Keratinocyte (primary cell): ENCODE results near the gene GLIPR1L1. TPM values are rescaled to one million over a fixed set of nuclear protein-coding genes. Genes with fewer than 3 reads are reported as not detected.
"Not testable (repeated sequence)": the region's sequence is repeated elsewhere in the genome, so short reads cannot be mapped to it uniquely, and the experiment has no call there.

Experiments used
- DNase-seq: peaks from one replicate; pipeline ENCODE4 v3.0.0-alpha.2; 2011; ENCODE audit warnings: low read depth, missing footprints, low spot score
- FAIRE-seq: peaks from 2 replicates; lab custom pipeline; 2011; peaks lifted over from hg19 to GRCh38; lab: Jason Lieb, UNC
- H2AFZ ChIP-seq: 2 replicates; pipeline ENCODE4 v1.6.0; 2012; ENCODE audit warnings: low read length, control low read depth, inconsistent platforms; ENCODE audit not compliant: control insufficient read depth
- H3K27ac ChIP-seq: 2 replicates; pipeline ENCODE4 v1.5.1; 2011; ENCODE audit warnings: low read length; ENCODE audit not compliant: control insufficient read depth, insufficient read depth
- H3K27me3 ChIP-seq: 3 replicates; pipeline ENCODE4 v1.6.0; 2011; ENCODE audit warnings: low read length; ENCODE audit not compliant: control insufficient read depth, insufficient read depth; ENCODE audit errors: extremely low read depth
- H3K36me3 ChIP-seq, 2 experiments: 2 replicates in 1 of 2; 3 replicates in 1 of 2; pipeline ENCODE4 v1.5.1; 2011; ENCODE audit warnings: low read length in 2 of 2, mild to moderate bottlenecking in 1 of 2; ENCODE audit not compliant: control insufficient read depth in 2 of 2, insufficient read depth in 2 of 2; ENCODE audit errors: extremely low read depth in 1 of 2
- H3K4me1 ChIP-seq: 3 replicates; pipeline ENCODE4 v1.5.1; 2011; ENCODE audit warnings: low read length; ENCODE audit not compliant: control insufficient read depth, insufficient read depth; ENCODE audit errors: extremely low read depth
- H3K4me2 ChIP-seq: 3 replicates; pipeline ENCODE4 v1.6.0; 2011; ENCODE audit warnings: low read depth, low read length; ENCODE audit not compliant: control insufficient read depth, insufficient read depth; ENCODE audit errors: extremely low read depth
- H3K4me3 ChIP-seq, 3 experiments: fragments of 200-600 bp in 1 of 3; sonication (generic) in 1 of 3; 2 replicates in 2 of 3; 3 replicates in 1 of 3; pipeline ENCODE4 v1.5.1; 2011 to 2016; ENCODE audit warnings: low read length in 3 of 3, mild to moderate bottlenecking in 3 of 3, control low read depth in 2 of 3, inconsistent platforms in 1 of 3, low read depth in 1 of 3, mixed read lengths in 1 of 3, mixed run types in 1 of 3, moderate library complexity in 1 of 3; ENCODE audit not compliant: control insufficient read depth in 2 of 3, insufficient read depth in 2 of 3; ENCODE audit errors: extremely low read depth in 1 of 3
- H3K79me2 ChIP-seq: 2 replicates; pipeline ENCODE4 v1.6.0; 2012; ENCODE audit warnings: low read length; ENCODE audit not compliant: control insufficient read depth, insufficient read depth
- H3K9ac ChIP-seq: 3 replicates; pipeline ENCODE4 v1.6.0; 2011; ENCODE audit warnings: low read length; ENCODE audit not compliant: control insufficient read depth, insufficient read depth; ENCODE audit errors: extremely low read depth
- H3K9me1 ChIP-seq: 3 replicates; pipeline ENCODE4 v1.6.0; 2011; ENCODE audit warnings: low read length; ENCODE audit not compliant: control insufficient read depth, insufficient read depth; ENCODE audit errors: extremely low read depth
- H3K9me3 ChIP-seq: 2 replicates; pipeline ENCODE4 v1.5.1; 2012; ENCODE audit warnings: low read depth, low read length; ENCODE audit not compliant: control insufficient read depth
- H4K20me1 ChIP-seq: 3 replicates; pipeline ENCODE4 v1.6.0; 2011; ENCODE audit warnings: low read length; ENCODE audit not compliant: control insufficient read depth, insufficient read depth; ENCODE audit errors: extremely low read depth
- EZH2 ChIP-seq: IDR thresholded peaks from one replicate; pipeline ENCODE4 v1.6.1; 2012; ENCODE audit warnings: inconsistent platforms, mild to moderate bottlenecking, low read length, moderate library complexity
- dilution Hi-C: fragments of 300-500 bp; cut with MboI; formaldehyde crosslinking; loops from one replicate; pipeline ENCODE4 v1.7.0; 2020; ENCODE audit warnings: low sequenced_read_pairs; ENCODE audit not compliant: extremely low pct_ligation_motif_present
- polyA plus RNA-seq, 5 experiments: library from polyadenylated mRNA; depleted of rRNA in 3 of 5; stranded (reverse) in 3 of 5; stranded (forward) in 1 of 5; unstranded in 1 of 5; fragments of >200 nt; gene quantifications; 1 replicate in 1 of 5; 2 replicates in 3 of 5; 3 replicates in 1 of 5; pipeline versions ENCODE4 v1.2.1 to v1.2.3, GENCODE V29; 2011 to 2012; ENCODE audit warnings: missing spikeins in 2 of 5, low read depth in 1 of 5, low replicate concordance in 1 of 5
- TF ChIP-seq, protein P1 (sequence below), 3 experiments: IDR thresholded peaks in 1 of 3; conservative IDR thresholded peaks in 1 of 3; optimal IDR thresholded peaks in 1 of 3; 2 replicates in 2 of 3; 3 replicates in 1 of 3; pipeline versions ENCODE3 to v1.5.1; 2011; ENCODE audit warnings: low read length in 3 of 3, mild to moderate bottlenecking in 3 of 3, moderate library complexity in 2 of 3, control low read depth in 1 of 3, inconsistent platforms in 1 of 3; ENCODE audit not compliant: insufficient read depth in 2 of 3; ENCODE audit errors: extremely low read depth in 1 of 3

GLIPR1L1 gene
- polyA plus RNA-seq, 1 donor (not counting 4 experiments of a cell fraction or from before 2014, with no cell fraction given): not detected

DNA sequence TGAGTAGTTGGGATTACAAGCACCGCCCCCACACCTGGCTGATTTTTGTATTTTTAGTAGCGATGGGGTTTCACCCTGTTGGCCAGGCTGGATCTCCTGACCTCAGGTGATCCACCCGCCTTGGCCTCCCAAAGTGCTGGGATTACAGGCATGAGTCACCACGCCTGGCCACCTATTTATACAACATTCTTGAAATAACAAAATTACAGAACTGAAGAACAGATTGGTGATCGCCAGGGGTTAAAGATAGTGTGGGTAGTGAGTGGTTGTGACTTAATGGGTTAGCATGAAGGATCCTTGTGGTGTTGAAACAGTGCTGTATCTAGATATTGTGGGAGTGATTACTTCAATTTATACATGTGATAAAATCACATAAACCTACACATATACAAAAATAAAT, 7.4 kb downstream of the GLIPR1L1 start:
- Histone ChIP-seq H3K36me3 (no peaks in the 10 kb centered on the region), H3K9me3 (no peaks in the 10 kb centered on the region), H3K27ac (no peak overlapping the region), H2AFZ (no peak overlapping the region), H3K9ac (no peak overlapping the region), H3K4me2 (no peak overlapping the region), H3K79me2 (no peaks in the 10 kb centered on the region), H3K4me3 (no peak overlapping the region), H3K9me1 (no peaks in the 10 kb centered on the region), H3K27me3 (no peaks in the 10 kb centered on the region), H4K20me1 (no peaks in the 10 kb centered on the region), H3K4me1 (peaks cover 4% of the 10 kb centered on the region)
- FAIRE-seq (no peak), DNase-seq (no peak)
- dilution Hi-C loops: no loop called here
- TF ChIP-seq, protein P1, sequence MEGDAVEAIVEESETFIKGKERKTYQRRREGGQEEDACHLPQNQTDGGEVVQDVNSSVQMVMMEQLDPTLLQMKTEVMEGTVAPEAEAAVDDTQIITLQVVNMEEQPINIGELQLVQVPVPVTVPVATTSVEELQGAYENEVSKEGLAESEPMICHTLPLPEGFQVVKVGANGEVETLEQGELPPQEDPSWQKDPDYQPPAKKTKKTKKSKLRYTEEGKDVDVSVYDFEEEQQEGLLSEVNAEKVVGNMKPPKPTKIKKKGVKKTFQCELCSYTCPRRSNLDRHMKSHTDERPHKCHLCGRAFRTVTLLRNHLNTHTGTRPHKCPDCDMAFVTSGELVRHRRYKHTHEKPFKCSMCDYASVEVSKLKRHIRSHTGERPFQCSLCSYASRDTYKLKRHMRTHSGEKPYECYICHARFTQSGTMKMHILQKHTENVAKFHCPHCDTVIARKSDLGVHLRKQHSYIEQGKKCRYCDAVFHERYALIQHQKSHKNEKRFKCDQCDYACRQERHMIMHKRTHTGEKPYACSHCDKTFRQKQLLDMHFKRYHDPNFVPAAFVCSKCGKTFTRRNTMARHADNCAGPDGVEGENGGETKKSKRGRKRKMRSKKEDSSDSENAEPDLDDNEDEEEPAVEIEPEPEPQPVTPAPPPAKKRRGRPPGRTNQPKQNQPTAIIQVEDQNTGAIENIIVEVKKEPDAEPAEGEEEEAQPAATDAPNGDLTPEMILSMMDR (optimal IDR thresholded peaks at IDR 0.05 in 1 of 3, IDR thresholded peaks at IDR 0.05 in 1 of 3, conservative IDR thresholded peaks at IDR 0.05 in 1 of 3; ENCODE audit: extremely low read depth in 1 of 3, insufficient read depth in 2 of 3, low read length in 3 of 3): no peak
- no peak for TF ChIP-seq EZH2

DNA sequence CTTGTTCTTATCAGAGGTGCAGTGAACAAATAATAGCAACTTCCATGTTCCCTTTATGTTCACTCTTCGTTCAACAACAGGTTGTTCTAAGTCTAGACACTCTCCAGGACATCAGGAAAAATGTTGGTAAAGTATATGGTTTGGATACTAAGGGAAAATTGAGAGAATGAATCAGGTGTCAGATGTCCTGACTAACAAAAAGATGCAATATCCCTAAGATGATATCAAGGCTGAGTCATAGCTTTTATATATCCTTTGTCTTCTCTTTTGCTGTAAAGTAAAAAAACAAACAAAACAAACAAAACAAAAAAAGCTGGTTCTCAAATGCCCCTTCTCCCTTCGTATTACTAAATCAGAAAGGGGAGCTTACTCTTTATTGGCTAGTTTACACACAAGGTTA, 11.1 kb downstream of the GLIPR1L1 start:
- TF ChIP-seq EZH2: no peak
- TF ChIP-seq, protein P1 (optimal IDR thresholded peaks at IDR 0.05 in 1 of 3, IDR thresholded peaks at IDR 0.05 in 1 of 3, conservative IDR thresholded peaks at IDR 0.05 in 1 of 3; ENCODE audit: extremely low read depth in 1 of 3, insufficient read depth in 2 of 3, low read length in 3 of 3): no peak
- Histone ChIP-seq H3K9me3 (no peaks in the 10 kb centered on the region), H3K79me2 (no peaks in the 10 kb centered on the region), H3K4me2 (no peak overlapping the region), H4K20me1 (no peaks in the 10 kb centered on the region), H3K4me1 (peaks cover 4% of the 10 kb centered on the region), H3K36me3 (no peaks in the 10 kb centered on the region), H2AFZ (no peak overlapping the region), H3K27ac (no peak overlapping the region), H3K9ac (no peak overlapping the region), H3K27me3 (no peaks in the 10 kb centered on the region), H3K9me1 (no peaks in the 10 kb centered on the region), H3K4me3 (no peak overlapping the region)
- FAIRE-seq (no peak), DNase-seq (no peak)
- dilution Hi-C loops: no loop called here

DNA sequence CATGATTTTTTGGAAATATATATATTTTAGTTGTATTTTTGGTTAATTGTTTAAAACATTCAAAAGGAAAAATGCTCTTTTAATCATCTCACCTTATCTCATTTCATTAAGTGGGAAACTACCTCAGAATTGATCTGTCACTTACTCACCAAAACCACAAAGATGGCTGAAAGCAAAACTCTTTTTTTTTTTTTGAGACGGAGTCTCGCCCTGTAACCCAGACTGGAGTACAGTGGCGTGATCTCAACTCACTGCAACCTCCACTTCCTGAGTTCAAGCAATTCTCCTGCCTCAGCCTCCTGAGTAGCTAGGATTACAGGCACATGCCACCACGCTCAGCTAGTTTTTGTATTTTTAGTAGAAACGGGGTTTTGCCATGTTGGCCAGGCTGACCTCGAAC, 11.7 kb downstream of the GLIPR1L1 start:
- H3K36me3 ChIP-seq, H2AFZ ChIP-seq, H3K27ac ChIP-seq, H3K27me3 ChIP-seq, DNase-seq, dilution Hi-C loops, H3K4me3 ChIP-seq, H4K20me1 ChIP-seq, H3K9me3 ChIP-seq, FAIRE-seq, H3K9ac ChIP-seq, H3K4me1 ChIP-seq, H3K79me2 ChIP-seq, H3K4me2 ChIP-seq, H3K9me1 ChIP-seq: not testable (repeated sequence)
